ENCODE results near the gene CDCA7.
"Not testable (repeated sequence)": the region's sequence is repeated elsewhere in the genome, so short reads cannot be mapped to it uniquely, and the experiment has no call there.

DNA sequence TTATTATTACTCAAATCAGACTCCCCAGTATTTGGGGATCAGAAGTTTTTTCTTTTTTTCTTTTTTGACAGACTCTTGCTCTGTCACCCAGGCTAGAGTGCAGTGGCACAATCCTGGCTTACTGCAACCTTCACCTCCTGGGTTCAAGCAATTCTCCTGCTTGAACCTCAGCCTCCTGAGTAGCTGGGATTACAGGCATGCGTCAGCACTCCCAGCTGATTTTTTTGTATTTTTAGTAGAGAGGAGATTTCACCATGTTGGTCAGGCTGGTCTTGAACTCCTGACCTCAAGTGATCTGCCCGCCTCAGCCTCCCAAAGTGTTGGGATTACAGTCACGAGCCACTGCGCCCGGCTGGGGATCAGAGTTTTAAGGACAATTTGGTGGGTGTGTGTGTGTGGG is 45.3 kb upstream of the CDCA7 start:
- not testable (repeated sequence) for TF ChIP-seq POLR2A (IDR thresholded peaks at IDR 0.05)
- TF ChIP-seq, protein P1, sequence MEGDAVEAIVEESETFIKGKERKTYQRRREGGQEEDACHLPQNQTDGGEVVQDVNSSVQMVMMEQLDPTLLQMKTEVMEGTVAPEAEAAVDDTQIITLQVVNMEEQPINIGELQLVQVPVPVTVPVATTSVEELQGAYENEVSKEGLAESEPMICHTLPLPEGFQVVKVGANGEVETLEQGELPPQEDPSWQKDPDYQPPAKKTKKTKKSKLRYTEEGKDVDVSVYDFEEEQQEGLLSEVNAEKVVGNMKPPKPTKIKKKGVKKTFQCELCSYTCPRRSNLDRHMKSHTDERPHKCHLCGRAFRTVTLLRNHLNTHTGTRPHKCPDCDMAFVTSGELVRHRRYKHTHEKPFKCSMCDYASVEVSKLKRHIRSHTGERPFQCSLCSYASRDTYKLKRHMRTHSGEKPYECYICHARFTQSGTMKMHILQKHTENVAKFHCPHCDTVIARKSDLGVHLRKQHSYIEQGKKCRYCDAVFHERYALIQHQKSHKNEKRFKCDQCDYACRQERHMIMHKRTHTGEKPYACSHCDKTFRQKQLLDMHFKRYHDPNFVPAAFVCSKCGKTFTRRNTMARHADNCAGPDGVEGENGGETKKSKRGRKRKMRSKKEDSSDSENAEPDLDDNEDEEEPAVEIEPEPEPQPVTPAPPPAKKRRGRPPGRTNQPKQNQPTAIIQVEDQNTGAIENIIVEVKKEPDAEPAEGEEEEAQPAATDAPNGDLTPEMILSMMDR (IDR thresholded peaks at IDR 0.05): not testable (repeated sequence)
